Measurements from ENCODE around the gene STAB1. TPM values are rescaled to one million over a fixed set of nuclear protein-coding genes. Genes with fewer than 3 reads are reported as not detected.

STAB1 gene
- total and polyA plus RNA-seq, 2 of the 8 experiments (the other 6 are each of a cell fraction or from before 2014, with no cell fraction given): 1.0 to 1.9 TPM

GRCh38 chr3:52537726-52538421, 42.7 kb downstream of the STAB1 start (continued):
- no peak for TF ChIP-seq SP1 (IDR thresholded peaks at IDR 0.05; ENCODE audit: low read depth, low read length)
- no peak for TF ChIP-seq CBX8 (IDR thresholded peaks at IDR 0.05; ENCODE audit: borderline replicate concordance, low read depth, low read length)
- TF ChIP-seq EZH2 (IDR thresholded peaks at IDR 0.05; ENCODE audit: low read depth, low read length, severe bottlenecking): no peak
- no peak for TF ChIP-seq ATF3 (IDR thresholded peaks at IDR 0.05; ENCODE audit: insufficient read depth, low read depth, low read length)
